Activated T-cell treated with anti-CD3 and anti-CD28 coated beads for 4 hours (primary cell): ENCODE results near the gene PAIP1.
"Not testable (repeated sequence)": the region's sequence is repeated elsewhere in the genome, so short reads cannot be mapped to it uniquely, and the experiment has no call there.

Experiments
- DNase-seq: peaks from one replicate; pipeline ENCODE4 v3.0.0-alpha.2; 2020

PAIP1 gene

DNA sequence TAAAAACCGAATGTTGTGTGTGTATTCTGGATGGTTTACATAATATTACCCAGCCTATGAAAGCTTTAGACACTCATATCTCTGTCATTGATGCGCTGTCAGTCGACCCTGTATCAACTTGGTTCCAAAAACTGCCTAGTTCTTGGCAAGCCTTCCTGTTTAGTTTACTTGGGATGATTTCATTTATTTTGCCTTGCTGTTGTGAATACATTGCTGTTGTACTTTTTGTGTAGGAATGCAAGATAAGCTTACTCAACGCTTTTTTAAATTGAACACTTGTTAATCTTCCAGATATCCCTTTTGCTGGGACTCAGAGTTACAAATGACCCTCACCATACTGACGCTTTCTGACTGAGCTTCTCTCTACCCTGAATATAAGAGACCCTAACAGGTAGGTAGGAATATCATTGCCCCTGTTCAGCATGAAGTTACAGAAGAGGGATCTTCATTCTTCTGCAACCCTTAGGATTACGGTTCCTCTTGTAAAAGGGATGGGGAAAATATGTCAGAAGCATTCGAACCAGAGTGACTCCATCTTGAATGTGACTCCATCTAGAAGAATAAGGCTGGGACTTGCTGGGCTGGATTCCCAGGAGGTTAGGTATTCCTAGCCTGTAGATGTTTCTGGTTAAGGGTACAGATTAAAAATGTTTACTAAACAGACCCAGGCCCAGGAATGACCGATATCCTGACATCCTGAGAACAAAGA is 13.7 kb upstream of the PAIP1 start:
- no peak for DNase-seq

DNA sequence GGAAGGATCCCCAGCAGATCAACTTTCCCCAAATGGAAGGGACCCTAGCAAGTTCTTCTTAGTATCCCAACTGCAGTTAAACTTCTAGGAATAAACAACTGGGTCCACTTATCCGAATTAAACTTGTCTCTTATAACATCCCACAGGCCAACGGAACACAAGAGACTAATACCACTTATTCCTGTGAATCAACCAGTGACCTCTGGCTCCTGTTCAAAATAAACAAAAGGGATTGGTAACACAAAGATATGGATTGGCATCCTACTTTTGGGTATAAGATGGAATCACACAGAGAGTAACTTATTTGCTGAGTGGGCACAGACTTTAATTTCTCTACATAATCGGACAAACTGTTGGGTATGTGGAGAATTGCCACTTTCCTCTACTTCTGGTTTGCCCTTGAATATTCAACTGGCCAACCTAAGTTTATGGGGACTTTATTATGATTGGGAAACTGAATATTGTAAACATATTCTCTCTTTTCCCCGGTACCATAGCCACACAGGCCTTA is 12.4 kb upstream of the PAIP1 start:
- DNase-seq, result no peak

DNA sequence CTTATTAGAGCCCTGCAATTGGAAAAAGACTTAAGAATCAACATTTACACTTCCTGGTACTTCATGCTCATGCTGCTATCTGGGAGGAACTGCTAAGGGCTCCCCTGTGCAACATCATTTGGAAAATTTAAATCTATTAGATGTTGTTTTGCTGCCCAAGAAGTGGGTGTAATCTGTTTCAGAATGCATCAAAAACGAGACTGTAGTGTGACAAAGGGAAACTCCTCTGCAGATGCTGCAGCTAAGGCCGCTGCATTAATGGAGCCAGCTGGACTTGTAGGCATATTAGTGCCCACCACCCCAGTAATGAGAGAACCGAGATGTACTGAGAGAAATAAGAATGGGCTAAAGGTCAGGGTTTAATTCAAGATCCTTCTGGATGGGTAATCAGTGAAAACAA is 11.1 kb upstream of the PAIP1 start:
- no peak for DNase-seq

DNA sequence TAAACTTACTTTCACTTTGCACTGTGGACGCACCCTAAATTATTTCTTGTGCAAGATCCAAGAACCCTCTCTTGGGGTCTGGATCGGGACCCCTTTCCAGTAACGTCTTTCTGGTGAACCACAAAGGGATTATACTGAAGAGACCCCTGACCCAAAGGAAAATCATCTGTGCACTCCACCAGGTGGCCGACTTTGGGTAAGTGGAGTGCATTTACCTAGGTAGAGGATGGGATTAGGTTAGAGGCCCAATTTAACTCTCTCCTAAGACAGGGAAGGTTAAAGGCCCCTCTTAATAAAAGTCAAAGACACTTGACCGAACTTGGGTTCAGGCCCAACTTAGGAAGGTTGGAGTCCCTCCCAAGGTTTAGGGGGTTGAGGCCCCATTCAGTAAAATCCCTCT is 8.2 kb upstream of the PAIP1 start:
- DNase-seq, result no peak

DNA sequence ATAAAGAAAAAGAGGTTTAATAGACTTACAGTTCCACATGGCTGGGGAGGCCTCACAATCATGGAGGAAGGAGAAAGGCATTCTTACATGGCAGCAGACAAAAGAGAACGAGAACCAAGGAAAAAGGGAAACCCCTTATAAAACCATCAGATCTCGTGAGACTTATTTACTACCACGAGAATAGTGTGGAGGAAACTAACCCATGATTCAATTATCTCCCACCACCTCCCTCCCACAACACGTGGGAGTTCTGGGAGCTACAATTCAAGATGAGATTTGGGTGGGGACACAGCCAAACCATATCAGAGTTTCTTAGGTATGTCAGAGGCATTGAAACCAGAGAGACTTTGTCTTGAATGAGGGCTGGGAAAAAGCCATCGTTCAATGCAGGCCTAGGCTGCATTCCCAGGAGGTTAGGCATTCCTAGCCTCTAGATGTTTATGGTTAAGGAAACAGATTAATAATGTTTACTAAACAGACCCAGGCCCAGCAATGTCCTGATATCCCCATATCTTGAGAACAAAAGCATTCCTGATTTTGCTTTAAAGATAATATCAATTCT is 7.5 kb upstream of the PAIP1 start:
- DNase-seq, result no peak

DNA sequence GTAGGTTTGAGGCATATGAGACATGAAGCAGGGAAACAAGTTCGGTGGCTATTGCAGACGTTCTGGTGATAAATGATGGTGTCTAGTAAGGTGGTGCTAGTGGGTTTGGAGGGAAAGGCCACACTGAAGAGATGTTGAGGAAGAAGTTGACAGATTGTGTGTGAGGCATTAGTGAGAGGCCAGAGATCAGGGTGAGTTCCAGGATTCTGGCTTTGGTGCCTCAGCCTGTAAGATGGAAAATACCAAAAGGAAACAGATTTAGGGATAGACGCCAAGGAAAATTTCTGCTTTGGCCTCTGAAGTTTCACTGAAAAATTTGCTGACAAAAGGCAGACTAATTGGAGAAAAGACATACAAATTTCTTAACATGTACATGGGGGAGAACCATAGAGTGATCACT is 6.4 kb upstream of the PAIP1 start:
- DNase-seq, result no peak

DNA sequence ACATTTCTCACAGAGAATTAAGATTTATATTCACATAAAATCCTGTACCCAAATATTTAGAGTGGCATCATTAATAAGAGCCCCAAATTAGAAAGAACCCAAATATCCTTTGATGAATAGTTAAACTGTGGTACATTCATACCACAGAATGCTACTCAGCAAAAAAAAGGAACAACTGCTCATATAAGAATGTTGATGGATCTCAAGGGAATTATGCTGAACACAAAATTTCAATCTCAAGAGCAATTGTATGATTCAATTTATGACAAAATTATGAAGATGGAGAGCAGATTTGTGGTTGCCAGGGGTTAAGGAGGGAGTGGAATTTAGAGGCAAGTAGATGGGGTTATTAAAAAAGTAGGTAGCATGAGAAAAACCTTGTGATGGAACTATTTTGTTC is 4.5 kb upstream of the PAIP1 start:
- DNase-seq, result no peak

DNA sequence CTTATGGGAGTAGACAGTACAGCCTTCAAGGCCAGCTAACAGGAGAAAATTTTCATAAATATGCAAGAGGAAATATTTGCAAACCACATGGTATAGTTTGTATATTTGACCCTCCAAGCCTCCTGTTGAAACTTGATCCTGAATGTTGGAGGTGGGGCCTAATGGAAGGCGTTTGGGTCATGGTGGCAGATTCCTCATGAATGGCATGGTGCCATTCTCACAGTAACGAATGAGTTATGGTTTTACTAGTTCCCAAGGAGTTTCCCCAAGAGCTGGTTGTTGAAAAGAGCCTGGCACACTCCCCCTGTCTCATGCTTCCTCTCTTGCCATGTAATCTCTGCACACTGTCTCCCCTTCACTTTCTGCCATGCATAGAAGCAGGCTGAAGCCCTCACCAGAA is 3.3 kb upstream of the PAIP1 start:
- DNase-seq, result no peak

DNA sequence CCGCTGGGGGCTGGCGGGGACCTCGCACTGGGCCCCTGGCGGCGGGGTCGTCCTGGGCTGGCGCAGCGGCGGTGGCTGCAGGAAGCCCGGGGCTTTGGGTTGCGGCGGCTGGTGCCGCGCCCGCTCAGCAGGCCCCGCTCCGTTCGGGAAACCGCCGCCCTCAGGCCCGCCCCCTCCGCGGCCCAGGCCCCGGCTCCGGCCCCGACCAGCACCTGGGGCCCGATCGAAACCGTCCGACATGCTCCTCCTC is 345 bp downstream of the PAIP1 start:
- DNase-seq, result not testable (repeated sequence)

DNA sequence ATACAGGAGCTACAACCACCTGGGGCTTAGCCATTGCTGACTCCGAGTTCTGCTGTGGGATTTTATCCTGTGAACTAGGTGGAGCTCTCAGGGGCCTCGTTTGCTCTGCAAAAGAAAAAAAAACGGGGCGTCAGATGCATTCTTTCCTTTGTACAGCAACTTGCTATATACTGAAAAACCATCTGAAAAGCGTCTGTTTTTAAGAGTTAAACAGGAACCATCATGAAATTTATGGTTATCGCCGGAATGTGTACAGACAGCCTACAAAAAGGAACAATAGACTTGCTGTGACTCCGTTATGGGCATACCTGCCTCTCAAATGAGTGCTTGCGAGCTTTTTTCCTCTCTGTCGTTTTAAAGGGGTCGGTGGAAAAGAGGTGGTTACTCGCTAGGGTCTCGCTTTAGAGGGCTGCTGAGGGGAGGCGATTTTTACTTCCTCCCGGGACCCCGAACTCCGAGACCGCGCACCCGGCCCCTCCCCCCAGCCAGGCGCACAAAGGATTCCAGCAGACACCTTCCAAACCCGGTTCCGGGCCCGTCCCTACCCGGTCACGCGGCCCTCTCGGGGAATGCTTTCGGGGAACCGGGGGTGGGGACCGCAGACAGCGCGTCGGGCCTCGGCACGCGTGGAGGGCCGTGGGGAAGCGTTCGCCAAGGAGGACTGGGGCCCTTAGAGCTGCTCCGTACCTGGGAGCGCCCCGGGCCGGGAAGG is 826 bp downstream of the PAIP1 start:
- peak; percentile 38 for DNase-seq

DNA sequence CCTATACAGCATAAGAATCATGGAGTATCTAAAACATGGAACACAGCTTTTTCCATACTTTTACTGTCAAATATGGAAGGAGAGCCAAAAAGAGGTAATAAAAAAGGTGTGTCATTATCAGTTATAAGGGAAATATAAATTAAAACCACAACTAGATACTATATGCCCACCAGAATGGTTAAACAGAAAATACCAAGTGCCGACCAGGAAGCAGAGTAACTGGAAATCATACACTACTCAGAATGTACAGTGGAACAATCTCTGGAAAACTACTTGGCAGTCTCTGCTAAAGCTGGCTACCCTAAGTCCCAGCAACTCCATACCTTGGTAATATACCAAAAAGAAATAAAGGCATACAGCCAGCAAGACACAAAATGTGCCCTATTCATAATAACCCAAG is 2.4 kb downstream of the PAIP1 start:
- no peak for DNase-seq

DNA sequence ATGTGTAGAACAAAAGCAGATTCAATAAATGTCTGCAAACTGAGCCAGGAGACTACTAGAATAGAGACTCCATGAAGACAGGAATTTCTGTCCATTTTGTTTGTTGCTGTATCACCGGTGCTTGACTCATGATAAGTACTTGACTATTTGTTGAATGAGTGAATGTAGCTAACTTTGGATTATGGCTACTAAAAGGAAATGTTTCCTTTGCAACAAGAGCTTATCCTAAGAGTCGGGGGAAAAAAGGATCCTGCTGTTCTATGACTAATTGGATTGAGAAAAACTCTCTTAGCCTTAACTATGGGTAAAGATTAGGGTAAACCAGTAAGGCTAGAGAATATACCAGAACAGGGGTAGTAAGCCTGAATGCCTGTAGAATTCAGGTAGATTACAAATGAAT is 3.5 kb downstream of the PAIP1 start:
- no peak for DNase-seq

DNA sequence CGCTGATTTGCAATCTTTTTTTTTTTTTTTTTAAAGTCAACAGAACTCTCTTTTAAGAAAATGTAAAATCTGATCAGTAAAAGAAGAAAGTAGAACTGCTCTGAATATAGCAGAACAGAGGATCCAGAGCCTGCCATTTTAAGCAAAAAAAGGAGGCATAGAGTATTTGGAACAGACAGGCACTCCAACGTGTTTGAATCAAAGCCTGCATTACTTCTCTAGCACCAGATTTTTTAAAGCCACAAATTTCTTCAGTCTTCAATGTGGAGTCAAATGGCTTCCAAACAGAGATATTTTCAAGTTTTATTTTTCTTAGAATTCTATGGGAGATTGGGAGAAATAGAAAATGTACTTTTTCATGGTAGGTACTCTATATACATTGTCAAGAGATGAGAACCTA is 5.1 kb downstream of the PAIP1 start:
- DNase-seq, result no peak

DNA sequence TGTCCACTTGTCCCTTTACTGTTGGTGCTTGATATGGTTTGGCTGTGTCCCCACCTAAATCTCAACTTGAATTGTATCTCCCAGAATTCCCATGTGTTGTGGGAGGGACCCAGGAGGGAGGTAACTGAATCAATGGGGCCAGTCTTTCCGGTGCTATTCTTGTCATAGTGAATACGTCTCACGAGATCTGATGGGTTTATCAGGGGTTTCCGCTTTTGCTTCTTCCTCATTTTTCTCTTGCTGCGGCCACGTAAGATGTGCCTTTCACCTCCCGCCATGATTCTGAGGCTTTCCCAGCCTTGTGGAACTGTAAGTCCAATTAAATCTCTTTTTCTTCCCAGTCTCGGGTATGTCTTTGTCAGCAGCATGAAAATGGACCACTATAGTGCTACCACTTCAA is 7.6 kb downstream of the PAIP1 start:
- not testable (repeated sequence) for DNase-seq

DNA sequence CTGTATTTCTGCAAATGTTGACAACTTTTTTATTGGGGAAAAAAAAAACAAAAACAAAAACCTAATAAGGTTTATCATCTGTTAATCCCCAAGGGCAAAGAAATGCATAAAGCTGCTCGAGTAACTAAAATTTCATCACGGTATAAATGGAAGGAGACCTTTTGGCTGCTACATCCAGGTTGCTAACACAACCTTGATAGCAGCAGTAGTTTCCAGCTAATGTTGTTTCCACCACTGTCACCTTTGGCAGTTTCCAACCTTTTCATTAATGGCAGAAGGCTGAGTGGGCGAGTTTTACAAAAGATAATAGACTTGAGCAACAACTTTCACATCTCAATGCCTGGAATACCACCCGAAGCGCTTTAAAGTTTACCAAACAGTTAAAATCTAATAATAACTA is 8.5 kb downstream of the PAIP1 start:
- no peak for DNase-seq

DNA sequence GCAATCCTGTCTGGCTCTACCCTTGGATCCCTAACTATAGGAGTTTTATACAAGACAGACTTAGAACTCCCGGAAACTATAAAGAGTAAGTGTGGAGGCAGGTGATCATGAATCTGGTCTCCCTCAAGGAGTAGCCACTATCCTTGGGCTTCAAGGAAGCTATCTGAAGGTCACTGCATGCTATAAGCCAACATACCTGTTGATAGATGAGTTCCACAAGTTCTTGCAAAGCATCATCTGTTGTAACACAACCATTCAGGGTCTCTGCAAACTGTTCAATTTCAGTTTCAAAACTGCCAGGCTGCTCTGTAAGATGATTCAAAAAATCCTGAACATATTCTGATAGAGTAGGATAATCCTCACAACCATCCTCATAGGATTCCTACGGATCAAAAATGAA is 9.3 kb downstream of the PAIP1 start:
- DNase-seq, result no peak

DNA sequence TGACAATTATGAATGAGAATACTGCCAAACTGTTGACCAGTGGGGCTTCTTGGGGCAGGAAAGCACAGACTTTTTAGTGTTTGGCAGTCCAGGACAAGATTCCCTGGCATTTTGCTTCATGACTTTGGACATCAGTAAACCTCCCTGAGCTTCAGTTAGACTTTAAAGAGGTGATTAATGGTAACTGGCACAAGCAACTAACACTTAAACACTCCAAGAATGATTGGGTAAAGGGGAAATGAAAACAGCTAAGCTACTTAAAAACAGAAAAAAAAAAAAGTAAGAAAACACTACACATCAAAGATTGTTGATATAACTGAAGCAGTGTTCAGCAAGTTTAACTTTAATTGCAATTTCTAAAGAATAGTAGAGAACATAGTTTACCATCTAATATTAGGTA is 13.4 kb downstream of the PAIP1 start:
- no peak for DNase-seq

DNA sequence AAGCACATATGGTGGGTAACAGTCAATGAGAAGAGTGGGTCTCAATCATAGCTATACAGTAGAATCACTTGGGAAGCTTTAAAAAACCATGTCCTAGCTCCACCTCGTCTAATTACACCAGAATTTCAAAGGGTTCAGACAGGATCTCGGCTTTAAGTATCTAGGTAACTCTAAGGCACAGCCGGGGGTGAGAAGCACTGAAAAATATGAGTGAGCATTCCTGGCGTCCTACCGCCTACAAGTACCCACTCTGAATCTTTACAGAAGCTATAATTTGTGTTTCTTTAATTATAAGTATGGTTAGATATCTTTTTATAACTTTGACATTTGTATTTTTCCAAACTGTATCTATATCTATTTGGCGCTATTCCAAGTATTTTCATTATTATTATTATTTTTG is 16.1 kb downstream of the PAIP1 start:
- no peak for DNase-seq

DNA sequence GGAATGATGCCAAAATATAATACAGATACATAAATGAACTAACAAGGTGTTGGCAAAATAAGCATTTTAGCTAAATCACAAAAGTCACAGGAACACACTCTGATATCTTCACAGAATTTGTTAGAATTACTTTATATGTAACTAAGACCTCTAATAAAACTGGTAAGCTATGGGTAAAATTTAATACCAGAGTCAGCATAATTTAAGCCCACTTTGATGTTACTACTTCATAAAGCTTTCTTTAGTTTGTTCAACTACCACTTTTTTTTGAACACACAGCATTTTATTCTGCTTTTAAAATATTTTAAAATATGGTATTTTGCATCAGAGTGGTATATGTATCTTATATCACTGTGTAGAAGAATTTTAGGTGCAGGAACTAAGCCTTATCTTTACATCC is 19.9 kb downstream of the PAIP1 start:
- DNase-seq, result no peak

DNA sequence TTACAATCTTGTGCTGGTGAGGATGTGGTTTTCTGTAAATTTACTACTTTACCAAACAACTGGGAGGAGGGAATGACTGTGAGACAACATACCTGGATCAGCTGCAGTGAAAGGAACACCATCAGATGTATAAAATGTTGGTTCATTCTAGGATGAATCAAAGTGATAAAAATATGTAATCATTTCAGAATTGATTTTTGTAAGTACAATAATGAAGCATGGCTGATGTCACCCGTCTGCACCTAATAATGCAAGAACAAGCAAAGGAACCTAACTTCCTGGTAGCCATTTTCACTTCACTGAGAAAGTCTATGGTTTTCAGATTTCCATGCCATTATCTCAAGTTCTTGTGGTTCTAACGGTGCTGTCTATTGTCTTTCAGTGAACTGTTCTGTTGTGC is 23.2 kb downstream of the PAIP1 start:
- no peak for DNase-seq

DNA sequence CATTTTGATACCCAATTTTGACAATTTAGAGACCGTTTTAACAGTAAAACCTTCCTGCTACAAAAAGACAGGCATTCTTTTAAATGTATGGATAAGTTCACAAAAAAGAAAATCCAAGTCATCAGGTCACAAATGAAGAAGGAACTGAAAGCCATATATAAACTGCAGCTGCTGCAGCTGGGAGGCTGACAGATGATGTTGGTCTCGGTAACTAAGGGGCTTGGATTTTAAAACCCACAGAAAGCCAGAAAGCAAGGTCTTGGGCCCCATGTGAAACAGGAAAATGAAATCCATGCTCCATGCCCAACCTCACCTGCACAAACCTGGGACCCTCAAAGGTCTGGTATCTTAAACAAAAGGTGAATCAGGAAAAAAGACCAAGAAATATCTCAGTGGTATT is 26.2 kb downstream of the PAIP1 start:
- DNase-seq, result no peak

DNA sequence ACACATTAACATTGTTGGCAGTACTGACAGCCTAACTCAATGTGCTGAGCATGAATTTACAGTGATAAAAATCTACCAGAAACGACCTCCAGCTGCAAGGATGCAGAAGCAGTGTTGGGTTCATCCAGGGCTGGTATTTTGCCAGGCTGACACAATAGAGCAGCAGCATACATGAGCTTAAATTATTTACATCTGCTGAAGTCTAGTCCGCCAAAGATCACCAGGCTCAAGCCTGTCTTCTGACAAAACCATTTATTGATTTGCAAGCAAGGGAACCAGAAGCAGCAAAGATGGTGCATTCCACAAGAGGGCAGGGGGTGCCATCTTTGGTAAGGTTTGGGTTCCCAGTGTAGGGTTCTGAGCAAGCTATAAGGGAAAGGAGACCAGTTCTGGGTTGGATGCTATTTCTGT is 33.2 kb downstream of the PAIP1 start:
- no peak for DNase-seq

DNA sequence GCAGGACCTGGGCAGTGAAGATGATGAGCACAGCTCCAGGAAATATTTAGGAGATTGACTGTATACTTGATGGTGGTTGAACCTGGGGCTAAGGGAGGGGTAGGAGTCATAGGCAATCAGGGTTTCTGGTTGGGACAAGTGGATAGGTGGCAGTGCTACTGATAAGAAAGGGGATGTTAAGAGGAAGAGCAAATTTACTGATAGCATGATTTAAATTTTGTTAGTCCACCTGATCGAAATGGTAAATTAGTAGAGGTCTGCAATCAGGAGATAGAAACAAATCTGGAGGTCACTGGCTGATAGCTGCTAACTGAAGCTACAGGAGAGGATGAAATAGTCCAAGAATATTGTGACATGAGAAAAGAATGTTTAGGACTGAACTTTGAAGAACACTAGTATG is 36.3 kb downstream of the PAIP1 start:
- no peak for DNase-seq

DNA sequence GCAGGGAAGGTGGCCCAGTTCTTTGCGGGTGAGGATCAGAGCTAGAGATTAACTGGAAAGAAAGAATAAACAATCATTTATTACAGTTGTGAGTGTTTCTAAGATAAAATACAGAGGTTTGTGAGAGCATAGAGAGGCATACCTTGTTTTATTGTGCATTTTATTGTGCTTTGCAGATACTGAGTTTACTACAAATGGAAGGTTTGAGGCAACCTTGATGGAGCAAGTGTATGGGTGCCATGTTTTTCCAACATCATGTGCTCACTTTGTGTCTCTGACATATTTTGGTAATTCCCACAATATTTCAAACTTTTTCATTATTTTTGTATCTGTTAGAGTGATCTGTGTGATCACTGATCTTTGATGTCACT is 41.2 kb downstream of the PAIP1 start:
- DNase-seq, result no peak
